Measurements from ENCODE around the gene SREK1.

DNA sequence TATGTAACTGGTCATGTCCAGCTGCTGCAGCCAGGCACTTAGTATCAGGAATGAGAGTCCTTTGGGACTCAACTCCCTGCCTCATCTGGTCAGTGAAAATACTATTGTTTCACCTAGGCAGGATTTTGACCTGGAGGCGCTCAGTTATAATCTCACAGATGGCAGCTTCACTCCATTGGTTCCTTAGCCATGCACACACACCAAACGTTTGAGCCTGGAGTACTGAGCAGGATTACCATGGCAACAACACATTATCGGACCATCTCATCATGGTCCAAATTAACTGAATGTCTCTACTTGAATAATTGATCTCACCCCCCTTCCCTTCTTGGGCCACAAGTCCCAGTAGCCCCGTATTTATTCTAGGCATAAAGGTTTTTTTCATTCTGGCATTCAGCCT is 15.0 kb upstream of the SREK1 start:
- TF ChIP-seq, protein P1, sequence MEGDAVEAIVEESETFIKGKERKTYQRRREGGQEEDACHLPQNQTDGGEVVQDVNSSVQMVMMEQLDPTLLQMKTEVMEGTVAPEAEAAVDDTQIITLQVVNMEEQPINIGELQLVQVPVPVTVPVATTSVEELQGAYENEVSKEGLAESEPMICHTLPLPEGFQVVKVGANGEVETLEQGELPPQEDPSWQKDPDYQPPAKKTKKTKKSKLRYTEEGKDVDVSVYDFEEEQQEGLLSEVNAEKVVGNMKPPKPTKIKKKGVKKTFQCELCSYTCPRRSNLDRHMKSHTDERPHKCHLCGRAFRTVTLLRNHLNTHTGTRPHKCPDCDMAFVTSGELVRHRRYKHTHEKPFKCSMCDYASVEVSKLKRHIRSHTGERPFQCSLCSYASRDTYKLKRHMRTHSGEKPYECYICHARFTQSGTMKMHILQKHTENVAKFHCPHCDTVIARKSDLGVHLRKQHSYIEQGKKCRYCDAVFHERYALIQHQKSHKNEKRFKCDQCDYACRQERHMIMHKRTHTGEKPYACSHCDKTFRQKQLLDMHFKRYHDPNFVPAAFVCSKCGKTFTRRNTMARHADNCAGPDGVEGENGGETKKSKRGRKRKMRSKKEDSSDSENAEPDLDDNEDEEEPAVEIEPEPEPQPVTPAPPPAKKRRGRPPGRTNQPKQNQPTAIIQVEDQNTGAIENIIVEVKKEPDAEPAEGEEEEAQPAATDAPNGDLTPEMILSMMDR (IDR thresholded peaks at IDR 0.05): no peak
- TF ChIP-seq ZFX (IDR thresholded peaks at IDR 0.05; ENCODE audit: borderline replicate concordance): no peak

Data from 22Rv1 (cell line).